Measurements from ENCODE around the gene ANKRD42.

ANKRD42 gene

DNA sequence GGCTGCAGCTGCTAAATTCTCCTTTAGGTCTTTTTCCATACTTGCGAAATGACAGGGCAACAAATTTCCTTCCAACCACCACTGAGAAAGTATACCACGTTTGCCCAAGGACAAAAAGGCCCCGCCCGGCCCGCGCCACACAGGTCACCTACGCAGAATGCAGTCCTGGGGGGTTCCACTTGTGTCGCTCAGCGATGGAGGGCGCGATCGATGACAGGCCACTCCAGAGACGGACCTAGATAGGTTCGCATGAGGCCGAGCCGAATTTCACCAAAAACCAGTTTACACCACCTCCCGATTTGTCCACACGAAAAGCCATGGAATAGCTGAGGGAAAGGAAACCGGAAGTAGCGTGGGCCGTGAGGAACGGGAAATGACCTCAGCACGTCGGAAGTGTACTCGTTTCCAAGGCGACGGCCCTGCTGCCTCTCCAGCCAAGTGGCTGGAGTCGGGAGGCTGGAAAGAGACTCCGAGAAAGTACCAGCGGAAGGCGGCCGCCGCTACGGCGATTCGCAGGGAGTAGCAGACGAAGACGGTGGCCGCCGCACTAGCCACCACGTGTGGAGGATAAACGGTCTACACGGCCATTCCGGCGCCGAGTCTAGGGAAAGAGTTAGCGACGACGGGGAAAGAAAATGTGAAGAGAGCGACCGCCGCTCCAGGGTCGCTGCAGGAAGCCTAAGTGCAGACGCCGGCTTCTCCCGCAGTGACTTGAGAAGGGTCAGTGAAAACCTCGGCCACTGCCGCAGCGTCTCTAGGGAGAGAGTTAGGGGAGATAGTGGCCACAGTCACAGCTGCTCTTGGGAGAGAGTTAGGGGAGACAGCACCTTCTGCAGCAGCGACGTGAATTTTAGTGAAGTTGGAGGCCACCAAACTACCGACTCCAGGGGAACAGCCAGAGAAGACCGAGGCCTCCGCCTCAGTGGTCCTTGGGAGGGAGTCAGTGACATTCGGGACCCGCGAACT is at the start of gene ANKRD42:
TSS of gene ANKRD42 (plus strand) at position 398 of the 966 bp plus-strand sequence. CDS start 959 bp downstream, outside the sequence.
- peak; percentile 93 for DNase-seq (ENCODE audit: low spot score)

GRCh38 chr11:83147895-83148294 is 45.6 kb upstream of the ANKRD42 start:
- no peak for DNase-seq (ENCODE audit: low spot score)

DNA sequence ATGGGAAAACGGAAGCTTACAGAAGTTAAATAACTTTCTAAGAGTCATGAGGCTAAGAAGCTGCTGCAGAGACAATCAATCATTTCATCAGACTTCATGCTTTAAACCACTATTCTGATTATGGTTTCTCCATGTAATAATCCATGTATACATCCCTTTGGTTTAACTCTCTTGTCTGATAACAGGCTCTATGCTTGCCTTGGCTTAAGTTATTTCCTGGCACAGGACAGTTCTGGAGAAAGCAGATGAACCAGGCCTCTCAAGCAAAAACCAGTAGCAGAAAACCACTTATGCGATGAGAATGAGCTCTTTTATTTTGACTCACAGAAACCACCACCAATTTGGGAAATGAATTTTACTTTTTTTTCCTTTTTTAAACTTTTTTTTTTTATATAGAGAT is 43.1 kb upstream of the ANKRD42 start:
- no peak for DNase-seq (ENCODE audit: low spot score)

- DNase-seq (ENCODE audit: low spot score), result no peak
Observed at GRCh38 chr11:83151274-83151977, 42.1 kb upstream of the ANKRD42 start.

GRCh38 chr11:83152264-83152663 is 41.2 kb upstream of the ANKRD42 start:
- DNase-seq (ENCODE audit: low spot score), result no peak

GRCh38 chr11:83153764-83154163 is 39.7 kb upstream of the ANKRD42 start:
- DNase-seq (ENCODE audit: low spot score), result no peak

- DNase-seq (ENCODE audit: low spot score), result no peak
Observed at GRCh38 chr11:83156144-83156995, 37.1 kb upstream of the ANKRD42 start.

DNA sequence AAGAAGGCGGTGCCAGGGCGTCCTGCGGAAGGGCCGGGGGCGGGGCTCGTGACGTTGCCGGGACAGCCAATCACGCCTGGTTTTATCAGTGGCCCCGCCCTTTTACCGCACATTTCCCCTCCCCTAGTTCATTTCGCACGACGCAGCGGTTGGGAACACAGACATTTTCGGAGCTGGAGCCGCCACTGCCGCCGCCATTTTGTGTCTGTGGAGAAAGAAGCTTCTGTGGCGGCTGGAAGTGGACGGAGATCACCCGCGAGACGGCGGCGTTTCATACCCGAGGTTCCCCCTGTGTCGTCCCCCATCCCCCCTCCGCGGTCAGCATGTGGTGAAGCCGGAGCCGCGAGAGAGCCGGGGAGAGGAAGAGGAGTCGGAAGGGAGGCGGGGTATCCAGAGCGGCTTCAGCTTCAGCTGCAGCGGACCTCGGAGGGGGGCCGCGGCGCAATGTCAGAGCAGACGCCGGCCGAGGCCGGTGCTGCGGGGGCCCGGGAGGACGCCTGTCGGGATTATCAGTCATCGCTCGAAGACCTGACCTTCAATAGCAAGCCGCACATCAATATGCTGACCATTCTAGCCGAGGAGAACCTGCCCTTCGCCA is 36.4 kb upstream of the ANKRD42 start, which contains the start of gene PCF11:
TSS of gene PCF11 (plus strand) at position 136 of the 598 bp plus-strand sequence. CDS start at position 445, 309 bp downstream.
- peak; percentile 99 for DNase-seq (ENCODE audit: low spot score)

DNA sequence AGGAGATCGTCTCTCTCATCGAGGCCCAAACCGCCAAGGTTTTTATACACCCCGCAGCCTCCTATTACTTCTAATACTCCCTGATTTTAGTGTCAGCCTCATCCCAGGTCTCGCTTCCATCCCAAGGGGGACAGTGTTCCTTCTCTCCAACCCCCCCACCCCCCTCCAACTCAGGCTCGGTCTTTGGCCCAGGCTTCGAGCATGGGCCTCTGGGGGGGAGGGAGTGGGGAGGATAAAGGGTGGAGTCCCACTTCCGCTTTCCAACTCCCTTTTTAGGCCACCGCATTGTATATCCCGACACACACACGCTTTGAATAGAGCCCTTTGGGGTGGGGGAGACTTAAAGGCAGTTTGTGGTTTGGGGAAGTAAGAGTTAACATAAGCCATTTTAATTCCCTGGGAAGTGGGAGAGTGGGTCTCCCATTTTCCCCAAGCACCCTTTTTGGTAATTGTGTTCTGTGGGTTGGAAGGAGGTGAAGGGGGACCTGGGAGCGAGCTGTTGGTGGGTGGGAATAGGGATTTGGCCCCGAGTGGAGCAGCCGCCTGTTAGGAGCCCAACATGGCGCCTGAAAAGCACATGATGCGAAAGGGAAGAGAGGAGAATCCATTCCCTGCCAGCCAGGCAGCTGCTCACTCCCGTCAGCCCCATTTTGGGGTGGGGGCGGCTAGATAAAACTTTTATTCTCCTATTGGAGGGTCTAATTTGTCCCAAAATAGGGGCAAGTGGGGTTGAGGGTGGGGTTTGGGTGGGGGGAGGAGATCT is 35.7 kb upstream of the ANKRD42 start:
- DNase-seq (ENCODE audit: low spot score), result peak; percentile 83

GRCh38 chr11:83158357-83158786 is 35.1 kb upstream of the ANKRD42 start:
- no peak for DNase-seq (ENCODE audit: low spot score)

DNA sequence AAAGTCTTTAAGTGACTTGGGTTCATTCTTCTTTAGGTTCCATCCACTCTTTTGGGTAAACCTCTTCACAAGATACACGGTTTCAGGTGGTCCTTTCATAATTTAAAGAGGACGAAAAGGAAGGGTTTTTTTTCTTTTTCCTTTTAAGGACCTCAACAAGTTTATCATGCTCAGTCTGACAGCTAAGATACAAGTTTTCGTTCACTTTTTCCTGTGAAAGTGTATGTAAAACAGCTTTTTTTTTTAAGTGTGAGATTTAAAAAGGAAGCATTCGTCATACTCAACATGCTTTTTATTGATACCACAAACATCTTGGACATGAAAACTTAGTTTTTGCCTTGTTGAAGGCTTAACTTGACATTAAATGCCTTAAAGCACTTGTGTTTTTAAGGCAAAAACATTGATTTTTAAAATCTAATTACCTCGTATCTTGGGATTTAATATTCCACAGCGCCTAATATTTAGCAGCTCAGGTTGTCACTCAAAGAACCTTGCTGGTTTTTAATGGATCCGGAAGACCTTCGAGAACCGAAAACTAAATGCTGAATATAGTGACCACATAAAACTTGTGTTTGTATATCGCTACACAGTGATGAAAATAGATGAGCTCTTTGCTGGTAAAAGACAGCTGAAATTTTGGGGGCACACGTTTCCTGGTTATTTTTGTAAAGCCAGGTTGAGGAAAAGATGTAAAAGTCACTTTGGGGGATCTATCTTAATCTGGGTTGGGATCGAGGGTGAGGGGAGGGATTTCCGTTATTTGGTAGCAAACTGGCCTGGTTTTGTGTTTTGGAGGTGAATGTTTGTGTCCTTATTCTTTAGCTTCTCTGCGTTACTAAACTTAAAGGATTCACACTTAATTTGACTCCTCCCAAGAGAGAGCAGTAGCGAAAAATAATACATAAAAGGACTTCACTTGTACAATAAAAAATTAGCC is 34.3 kb upstream of the ANKRD42 start:
- DNase-seq (ENCODE audit: low spot score), result no peak

DNA sequence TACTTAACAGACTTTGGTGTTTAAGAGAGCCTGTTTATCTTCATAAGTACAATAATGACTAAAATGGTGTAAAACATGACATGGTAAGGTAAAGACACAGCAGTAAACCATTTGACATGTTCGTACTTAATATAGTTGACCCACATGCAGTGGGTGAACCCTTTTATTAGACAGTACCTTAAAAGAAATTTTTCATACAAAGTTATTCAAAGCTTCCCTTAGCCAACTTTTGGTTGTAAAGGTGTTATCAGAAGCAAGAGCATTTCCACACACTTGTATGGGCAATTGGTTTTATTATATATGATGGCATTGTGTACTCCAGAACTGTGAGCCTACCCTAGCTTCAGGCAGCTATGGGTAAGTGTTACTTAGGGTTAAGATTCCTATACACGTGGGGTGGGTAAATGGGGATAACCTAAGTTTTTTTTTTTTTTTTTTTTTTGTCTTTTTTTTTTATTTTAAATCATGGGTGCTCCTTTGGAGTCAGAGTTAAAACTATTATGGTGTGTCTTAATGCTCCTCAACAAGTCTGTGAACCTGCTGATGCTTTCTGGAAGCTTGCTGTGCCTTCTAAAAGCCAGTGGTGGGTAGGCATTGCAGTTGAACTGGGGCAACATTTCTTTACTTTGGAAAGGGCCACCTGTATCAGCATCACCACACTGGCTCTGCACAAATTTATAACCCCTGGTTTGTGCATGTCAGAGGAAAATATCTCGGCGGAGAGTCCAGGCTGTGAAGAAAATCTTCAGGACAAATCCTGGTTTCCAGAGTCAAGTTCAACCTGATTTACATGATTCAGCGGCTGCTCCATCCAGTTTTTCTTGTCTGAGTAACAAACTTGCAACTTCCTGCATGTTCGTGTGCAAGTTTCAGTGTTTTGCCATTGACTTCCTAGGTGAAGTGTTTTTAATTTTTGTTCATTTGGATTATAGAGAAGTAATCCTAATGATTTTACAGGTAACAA is 33.3 kb upstream of the ANKRD42 start:
- DNase-seq (ENCODE audit: low spot score), result no peak

DNA sequence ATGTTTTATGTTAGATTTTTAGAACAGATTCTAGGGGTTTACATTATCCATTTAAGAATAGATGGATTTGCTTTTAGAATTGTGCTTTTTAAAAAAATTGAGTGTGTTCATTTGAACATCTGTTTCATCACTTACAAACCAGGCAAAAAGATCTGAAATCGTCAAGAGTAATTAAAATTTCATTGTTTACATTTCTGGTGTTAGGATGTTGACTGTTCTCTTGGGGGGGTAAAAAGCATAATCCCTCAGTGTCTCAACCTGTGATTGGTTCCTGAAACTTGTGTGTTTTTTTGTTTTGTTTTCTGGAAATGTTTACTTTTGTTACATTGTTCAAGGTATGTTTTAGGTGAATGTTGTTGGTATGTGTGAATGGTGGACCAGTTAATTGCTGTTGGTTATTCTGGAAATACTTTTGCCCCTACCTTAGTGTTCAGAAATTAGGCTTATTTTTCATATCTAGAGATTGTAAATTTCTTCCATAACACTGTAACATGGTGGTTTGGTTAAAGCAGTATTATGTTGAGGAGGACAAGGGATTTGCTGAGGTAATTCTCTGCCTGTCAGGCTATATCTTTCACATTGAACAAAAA is 31.8 kb upstream of the ANKRD42 start:
- no peak for DNase-seq (ENCODE audit: low spot score)

GRCh38 chr11:83162377-83162776 is 31.1 kb upstream of the ANKRD42 start:
- DNase-seq (ENCODE audit: low spot score), result no peak

DNA sequence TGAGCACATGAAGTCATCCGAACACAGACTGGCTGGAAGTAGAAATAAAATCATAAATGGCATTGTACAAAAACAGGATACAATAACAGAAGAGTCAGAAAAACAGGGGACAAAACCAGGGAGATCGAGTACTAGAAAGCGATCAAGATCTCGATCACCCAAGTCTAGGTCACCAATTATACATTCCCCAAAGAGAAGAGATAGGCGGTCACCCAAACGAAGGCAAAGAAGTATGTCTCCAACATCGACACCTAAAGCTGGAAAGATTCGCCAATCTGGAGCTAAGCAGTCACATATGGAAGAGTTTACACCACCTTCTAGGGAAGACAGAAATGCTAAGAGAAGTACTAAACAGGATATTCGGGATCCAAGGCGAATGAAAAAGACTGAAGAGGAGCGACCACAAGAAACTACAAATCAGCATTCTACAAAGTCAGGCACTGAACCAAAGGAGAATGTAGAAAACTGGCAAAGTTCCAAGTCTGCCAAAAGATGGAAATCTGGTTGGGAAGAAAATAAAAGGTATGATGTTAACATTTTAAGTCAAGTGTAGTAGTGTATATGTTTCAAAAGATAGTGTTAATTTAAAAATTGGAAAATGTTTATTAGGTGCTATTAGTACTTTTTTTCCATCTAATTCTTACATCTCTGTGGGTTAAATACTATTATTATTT is 27.2 kb upstream of the ANKRD42 start:
- no peak for DNase-seq (ENCODE audit: low spot score)

GRCh38 chr11:83168756-83169155 is 24.8 kb upstream of the ANKRD42 start:
- no peak for DNase-seq (ENCODE audit: low spot score)

GRCh38 chr11:83170865-83171264 is 22.6 kb upstream of the ANKRD42 start:
- no peak for DNase-seq (ENCODE audit: low spot score)

Measured in left forelimb (tissue), 1 donor.